ENCODE results near the gene PSMB2.

PSMB2 gene

DNA sequence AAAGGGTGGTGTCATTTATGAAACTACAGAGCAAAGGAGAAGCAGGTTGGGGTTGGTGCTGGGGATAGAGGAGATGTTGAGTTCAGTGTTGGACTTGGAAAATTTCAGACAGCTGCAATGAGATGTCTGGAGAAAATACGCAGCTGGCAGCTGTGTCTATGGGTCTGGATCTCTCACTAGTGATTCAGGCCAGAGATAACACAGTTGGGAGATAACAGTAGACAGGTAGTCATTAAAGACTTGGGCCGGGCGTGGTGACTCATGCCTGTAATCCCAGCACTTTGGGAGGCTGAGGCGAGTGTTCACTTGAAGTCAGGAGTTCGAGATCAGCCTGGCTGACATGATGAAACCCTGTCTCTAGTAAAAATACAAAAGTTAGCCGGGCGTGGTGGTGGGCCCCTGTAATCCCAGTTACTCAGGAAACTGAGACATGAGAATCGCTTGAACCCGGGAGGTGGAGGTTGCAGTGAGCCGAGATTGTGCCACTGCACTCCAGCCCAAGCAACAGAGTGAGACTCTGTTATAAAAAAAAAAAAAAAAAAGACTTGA is 70.7 kb downstream of the PSMB2 start:
- DNase-seq = no peak

DNA sequence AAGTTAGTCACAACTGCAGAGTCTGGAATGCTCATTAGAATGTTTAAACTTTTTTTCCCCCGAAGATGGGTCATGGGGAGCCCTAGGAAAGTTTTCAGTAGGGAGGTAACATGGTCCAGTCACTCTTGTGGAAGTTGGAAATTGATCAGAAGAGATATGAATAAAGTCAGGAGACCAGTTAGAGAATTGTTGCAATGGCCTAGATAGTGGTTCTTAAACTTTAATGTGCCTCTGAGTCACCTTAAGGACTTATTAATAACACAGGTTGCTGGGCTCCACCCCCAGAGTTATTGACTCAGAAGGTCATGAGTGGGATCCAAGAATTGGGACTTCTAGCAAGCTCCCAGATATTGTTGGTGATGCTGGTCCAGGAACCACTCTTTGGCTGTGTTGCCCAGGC is 71.4 kb downstream of the PSMB2 start:
- no peak for DNase-seq

GRCh38 chr1:35568975-35569395 is 72.3 kb downstream of the PSMB2 start:
- DNase-seq = peak; percentile 71

GRCh38 chr1:35567947-35568558 is 73.3 kb downstream of the PSMB2 start:
- no peak for DNase-seq

DNA sequence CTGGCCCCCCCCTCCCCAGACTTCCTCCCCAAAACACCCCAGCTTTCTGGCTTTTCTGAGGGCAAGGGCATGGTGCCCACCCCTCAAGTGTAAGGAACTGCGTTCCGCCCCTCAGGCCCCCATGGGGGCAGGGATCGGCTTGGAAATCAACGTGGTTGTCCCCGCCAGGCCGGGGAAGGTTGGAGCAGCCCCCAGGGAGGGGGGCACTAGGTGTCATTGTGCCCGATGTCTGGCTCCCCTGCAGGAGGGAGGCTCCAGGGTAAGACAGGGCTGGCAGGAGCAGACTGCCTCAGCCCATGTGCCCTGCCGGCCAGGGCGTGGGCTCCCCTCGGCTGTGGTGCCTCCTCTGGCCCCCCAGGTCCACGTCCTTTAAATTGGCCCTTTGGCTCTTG is 75.6 kb downstream of the PSMB2 start:
- DNase-seq = no peak

GRCh38 chr1:35564884-35565741 is 76.2 kb downstream of the PSMB2 start:
- DNase-seq = no peak

GRCh38 chr1:35564037-35564883 is 77.1 kb downstream of the PSMB2 start:
- DNase-seq = peak; percentile 88

DNA sequence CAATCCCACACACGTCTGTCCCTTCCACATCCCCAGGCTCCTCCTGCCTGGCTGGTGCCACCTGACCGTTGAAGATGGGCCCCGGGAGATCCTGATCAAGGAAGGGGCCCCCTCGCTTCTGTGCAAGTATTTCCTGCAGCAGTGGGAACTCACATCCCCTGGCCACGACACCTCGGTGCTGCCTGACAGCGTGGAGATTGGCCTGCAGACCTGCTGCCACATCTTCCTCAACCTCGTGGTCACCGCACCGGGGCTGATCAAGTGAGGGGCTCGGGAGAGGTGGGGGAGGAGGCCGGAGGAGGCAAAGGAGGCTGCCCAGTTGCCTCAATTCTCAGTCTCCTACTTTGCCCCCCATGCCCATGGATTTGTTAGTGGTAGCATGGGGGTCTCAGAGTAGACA is 78.2 kb downstream of the PSMB2 start:
- no peak for DNase-seq

- DNase-seq = no peak
Observed at GRCh38 chr1:35561972-35562680, 79.2 kb downstream of the PSMB2 start.

GRCh38 chr1:35561297-35561971 is 79.9 kb downstream of the PSMB2 start:
- no peak for DNase-seq

DNA sequence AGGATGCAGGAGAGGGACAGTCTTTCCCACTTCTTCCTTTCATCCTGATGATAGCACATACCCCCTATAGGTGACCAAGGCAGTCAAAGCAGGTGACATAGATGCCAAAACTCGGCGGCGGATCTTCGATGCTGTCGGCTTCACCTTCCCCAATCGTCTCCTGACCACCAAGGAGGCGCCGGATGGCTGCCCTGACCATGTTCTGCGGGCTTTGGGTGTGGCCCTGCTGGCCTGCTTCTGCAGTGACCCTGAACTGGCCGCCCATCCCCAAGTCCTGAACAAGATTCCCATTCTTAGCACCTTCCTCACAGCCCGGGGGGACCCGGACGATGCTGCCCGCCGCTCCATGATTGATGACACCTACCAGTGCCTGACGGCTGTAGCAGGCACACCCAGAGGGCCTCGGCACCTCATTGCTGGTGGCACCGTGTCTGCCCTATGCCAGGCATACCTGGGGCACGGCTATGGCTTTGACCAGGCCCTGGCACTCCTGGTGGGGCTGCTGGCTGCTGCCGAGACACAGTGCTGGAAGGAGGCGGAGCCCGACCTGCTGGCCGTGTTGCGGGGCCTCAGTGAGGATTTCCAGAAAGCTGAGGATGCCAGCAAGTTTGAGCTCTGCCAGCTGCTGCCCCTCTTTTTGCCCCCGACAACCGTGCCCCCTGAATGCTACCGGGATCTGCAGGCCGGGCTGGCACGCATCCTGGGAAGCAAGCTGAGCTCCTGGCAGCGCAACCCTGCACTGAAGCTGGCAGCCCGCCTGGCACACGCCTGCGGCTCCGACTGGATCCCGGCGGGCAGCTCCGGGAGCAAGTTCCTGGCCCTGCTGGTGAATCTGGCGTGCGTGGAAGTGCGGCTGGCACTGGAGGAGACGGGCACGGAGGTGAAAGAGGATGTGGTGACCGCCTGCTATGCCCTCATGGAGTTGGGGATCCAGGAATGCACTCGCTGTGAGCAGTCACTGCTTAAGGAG is 80.8 kb downstream of the PSMB2 start:
- no peak for DNase-seq

GRCh38 chr1:35559317-35559944 is 81.9 kb downstream of the PSMB2 start:
- no peak for DNase-seq

DNA sequence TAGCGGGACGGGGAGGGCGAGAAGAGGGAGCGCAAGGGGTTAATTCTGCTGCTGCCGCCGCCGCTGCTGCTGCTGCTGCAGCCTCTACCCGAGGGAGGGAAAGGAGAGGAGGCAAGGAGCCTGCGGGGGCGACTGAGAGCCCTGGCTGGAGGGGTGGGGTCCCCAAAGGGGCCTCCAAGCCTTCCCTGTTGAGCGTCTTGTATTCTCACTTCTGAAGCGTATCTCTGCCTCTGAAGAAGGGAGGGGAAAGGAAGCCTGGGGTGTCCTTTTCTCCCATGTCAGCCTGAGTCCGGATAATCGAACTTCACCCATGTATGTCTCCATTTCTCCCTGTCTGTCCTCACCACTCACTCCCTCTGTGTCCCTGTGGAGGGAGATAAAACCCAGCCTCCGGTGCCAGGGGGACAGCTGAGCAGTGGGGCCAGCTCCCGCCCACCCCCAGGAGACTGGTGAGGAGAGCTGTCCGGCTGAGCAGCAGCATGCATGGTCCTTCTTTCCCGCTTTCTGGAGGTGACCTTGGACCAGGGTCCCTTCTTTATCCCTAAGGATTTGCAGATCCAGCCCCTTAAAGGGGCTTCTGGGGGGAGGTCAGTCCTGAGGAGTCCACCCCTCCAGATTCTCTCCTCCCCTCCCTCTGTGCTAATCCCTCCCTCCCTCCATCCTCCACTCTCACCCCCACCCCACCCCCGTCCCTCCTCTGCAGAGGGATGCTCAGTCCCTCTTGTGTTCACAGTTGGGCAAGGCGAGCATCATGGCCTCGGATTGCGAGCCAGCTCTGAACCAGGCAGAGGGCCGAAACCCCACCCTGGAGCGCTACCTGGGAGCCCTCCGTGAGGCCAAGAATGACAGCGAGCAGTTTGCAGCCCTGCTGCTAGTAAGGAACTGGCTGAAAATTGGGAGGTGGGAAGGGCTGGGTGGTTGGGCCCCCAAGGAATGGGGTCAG is 82.7 kb downstream of the PSMB2 start:
- DNase-seq = peak; percentile 39

GRCh38 chr1:35557611-35558373 is 83.5 kb downstream of the PSMB2 start, which contains the start of gene NCDN:
NCDN (plus strand) TSS chr1:35557799; CDS start chr1:35558191, 392 bp downstream.
- DNase-seq = peak; percentile 98

DNA sequence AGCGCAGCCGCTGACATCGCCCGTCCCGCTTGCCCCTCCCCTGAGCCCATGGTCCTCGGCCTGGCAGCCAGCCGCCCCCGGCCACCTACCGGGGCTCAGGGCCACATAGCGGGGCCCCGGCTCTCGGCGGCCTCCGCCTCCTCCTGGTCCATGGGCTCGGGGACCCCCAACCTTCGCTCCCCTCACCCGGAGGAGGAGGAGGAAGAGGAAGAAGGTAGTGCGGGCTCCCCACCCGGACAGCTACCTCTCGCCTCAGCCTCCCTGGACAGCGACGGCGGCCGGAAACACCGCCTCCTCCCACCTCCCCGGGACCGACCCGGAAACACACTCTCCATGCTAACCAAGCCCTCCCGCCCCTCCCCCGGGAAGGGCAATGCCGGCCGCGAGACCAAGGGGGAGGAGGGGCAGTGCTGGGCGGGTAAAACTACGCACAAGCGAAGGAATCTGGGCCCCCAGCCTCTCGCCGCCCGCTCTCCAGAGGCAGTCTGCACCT is 84.2 kb downstream of the PSMB2 start, which contains the start of gene KIAA0319L:
TSS of gene KIAA0319L (minus strand) at position 286 of the 493 bp plus-strand sequence. CDS start 2,912 bp downstream, outside the sequence.
- no peak for DNase-seq

DNA sequence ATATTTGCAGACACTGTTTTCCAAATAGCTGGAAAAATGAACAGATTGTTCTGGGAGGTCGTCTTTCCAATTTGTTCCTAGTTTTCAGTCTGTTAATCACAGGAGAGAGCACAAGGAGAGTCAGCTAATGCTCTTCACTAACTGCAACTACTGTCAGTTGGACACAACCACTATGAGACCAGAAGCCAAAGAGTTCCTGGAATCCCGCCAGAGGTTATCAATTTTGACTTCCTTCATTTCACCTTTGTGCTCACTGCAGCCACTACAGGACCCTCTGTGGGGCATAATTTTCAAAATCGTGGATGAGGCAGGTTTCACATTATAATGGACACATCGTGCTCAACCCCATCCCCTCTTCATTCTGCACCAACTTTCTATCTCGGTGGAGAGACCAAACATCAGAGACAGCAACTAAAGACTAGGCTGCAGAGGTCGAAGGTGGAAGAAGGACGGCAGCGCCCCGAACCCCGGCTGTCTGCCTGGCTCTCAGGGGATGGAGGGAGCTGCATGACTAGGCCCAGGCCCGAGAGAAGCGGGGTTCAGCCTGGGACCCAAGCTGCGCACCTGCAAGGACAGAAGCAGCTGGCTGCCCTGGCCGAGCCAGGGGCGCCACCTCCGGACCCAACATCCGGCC is 84.7 kb downstream of the PSMB2 start:
- DNase-seq = peak; percentile 42
